SK-N-SH (cell line): ENCODE data around the gene LCN2.

Source experiments
- CHD2 ChIP-seq: fragments of 150-350 bp; IDR thresholded peaks from 2 replicates; pipeline ENCODE4 v1.6.1; 2018; ENCODE audit warnings: low read length; ENCODE audit not compliant: partially characterized antibody
- FOXM1 ChIP-seq: IDR thresholded peaks from 2 replicates; pipeline ENCODE4 v1.4.0; 2012; ENCODE audit warnings: low read depth, mild to moderate bottlenecking
- GABPA ChIP-seq: IDR thresholded peaks from 2 replicates; pipeline ENCODE4 v1.4.0; 2012; ENCODE audit warnings: low read depth, mild to moderate bottlenecking
- MAX ChIP-seq: IDR thresholded peaks from 2 replicates; pipeline ENCODE4 v1.4.0; 2012; ENCODE audit warnings: low read depth
- NRF1 ChIP-seq: IDR thresholded peaks from 2 replicates; pipeline ENCODE4 v1.6.1; 2012; ENCODE audit warnings: low read depth, mild to moderate bottlenecking, low read length
- PBX3 ChIP-seq: IDR thresholded peaks from 2 replicates; pipeline ENCODE4; 2012
- POLR2AphosphoS5 ChIP-seq: IDR thresholded peaks from 2 replicates; pipeline ENCODE4 v1.6.1; 2012; ENCODE audit warnings: low read depth, low read length
- RAD21 ChIP-seq: IDR thresholded peaks from 2 replicates; pipeline ENCODE4 v1.6.1; 2012; ENCODE audit warnings: mild to moderate bottlenecking, low read length
- RCOR1 ChIP-seq: fragments of 150-350 bp; IDR thresholded peaks from 2 replicates; pipeline ENCODE4 v1.6.1; 2017; ENCODE audit warnings: antibody characterized with exemption, low read length
- RFX5 ChIP-seq: IDR thresholded peaks from 2 replicates; pipeline ENCODE4 v1.6.1; 2012; ENCODE audit warnings: mild to moderate bottlenecking, improper control_type of control experiment, low read length
- SIN3A ChIP-seq: IDR thresholded peaks from 2 replicates; pipeline ENCODE4 v1.6.1; 2012; ENCODE audit warnings: low read depth, mild to moderate bottlenecking, low read length, moderate library complexity, borderline replicate concordance
- TAF1 ChIP-seq: IDR thresholded peaks from 2 replicates; pipeline ENCODE4 v1.6.1; 2012; ENCODE audit warnings: low read depth, mild to moderate bottlenecking, low read length, moderate library complexity, borderline replicate concordance
- TF ChIP-seq, protein P1 (sequence below): fragments of 200-600 bp; sonication (generic); IDR thresholded peaks from 2 replicates; pipeline ENCODE4 v1.6.1; 2017; ENCODE audit warnings: antibody characterized with exemption, mild to moderate bottlenecking, moderate library complexity
- TF ChIP-seq, protein P2 (sequence below): fragments of 150-350 bp; IDR thresholded peaks from 2 replicates; pipeline ENCODE4 v1.6.1; 2016; ENCODE audit warnings: mild to moderate bottlenecking, low read depth, low read length

DNA sequence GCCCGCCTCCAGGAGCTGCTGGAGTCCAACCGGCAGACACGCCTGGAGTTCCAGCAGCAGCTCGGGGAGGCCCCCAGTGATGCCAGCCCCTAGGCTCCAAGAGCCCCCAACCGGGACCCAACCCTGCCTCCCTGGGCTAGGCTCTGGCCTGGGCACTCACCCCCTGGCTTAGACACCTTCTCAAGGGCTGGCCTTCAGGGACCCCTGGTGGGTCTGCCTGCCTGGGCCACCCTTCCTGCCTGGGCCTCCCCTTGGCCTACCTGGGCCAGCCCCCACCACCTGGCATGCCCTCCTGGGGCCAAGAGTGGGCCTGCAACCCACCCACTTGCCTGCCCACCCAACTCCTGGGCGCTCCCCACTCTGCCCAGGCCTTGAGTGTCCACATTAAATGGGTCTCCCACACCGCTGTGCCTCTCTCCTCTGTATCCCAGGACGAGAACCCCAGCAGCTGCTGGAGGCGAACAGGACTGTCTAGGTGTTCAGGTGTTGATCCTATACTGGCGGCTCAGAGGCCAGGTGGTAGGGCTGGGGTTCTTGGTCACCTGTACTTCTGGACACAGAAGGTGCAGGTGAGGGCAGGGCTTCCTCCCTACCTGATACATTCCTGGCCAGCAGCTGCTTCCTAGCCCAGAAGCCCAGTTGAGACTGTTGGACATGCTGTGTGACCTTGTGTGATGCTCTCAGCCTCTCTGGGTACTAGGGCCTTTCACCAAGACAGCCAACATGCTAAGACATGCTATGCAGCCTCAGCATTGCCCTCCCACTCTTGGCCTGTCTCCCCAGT is 14.5 kb downstream of the LCN2 start:
- TF ChIP-seq TAF1 (no peak), FOXM1 (no peak), RCOR1 (no peak), GABPA (no peak), PBX3 (no peak), SIN3A (no peak), POLR2AphosphoS5 (no peak), CHD2 (no peak), RFX5 (no peak), MAX (no peak), RAD21 (no peak), NRF1 (no peak)
- TF ChIP-seq, protein P1, sequence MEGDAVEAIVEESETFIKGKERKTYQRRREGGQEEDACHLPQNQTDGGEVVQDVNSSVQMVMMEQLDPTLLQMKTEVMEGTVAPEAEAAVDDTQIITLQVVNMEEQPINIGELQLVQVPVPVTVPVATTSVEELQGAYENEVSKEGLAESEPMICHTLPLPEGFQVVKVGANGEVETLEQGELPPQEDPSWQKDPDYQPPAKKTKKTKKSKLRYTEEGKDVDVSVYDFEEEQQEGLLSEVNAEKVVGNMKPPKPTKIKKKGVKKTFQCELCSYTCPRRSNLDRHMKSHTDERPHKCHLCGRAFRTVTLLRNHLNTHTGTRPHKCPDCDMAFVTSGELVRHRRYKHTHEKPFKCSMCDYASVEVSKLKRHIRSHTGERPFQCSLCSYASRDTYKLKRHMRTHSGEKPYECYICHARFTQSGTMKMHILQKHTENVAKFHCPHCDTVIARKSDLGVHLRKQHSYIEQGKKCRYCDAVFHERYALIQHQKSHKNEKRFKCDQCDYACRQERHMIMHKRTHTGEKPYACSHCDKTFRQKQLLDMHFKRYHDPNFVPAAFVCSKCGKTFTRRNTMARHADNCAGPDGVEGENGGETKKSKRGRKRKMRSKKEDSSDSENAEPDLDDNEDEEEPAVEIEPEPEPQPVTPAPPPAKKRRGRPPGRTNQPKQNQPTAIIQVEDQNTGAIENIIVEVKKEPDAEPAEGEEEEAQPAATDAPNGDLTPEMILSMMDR, result no peak
- TF ChIP-seq, protein P2, sequence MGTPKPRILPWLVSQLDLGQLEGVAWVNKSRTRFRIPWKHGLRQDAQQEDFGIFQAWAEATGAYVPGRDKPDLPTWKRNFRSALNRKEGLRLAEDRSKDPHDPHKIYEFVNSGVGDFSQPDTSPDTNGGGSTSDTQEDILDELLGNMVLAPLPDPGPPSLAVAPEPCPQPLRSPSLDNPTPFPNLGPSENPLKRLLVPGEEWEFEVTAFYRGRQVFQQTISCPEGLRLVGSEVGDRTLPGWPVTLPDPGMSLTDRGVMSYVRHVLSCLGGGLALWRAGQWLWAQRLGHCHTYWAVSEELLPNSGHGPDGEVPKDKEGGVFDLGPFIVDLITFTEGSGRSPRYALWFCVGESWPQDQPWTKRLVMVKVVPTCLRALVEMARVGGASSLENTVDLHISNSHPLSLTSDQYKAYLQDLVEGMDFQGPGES, result no peak
